Gastrocnemius medialis (tissue), 4 donors: ENCODE results near the gene ZNF217. TPM values are rescaled to one million over a fixed set of nuclear protein-coding genes. Genes with fewer than 3 reads are reported as not detected.

Experiments used
- ATAC-seq, 2 donors: fragments of 150-250 bp; one replicate each; pipeline ENCODE4 v1.9.1; 2016
- DNase-seq, 2 donors: peaks; one replicate each; pipeline ENCODE4 v3.0.0-alpha.2; 2019
- H3K27ac ChIP-seq, 4 donors: fragments of 200-600 bp; sonication (generic); 1 replicate in 1 of 4; 2 replicates in 3 of 4; pipeline ENCODE4 v1.5.1; 2016 to 2018; ENCODE audit warnings: mild to moderate bottlenecking in 2 of 4, moderate library complexity in 1 of 4
- H3K27me3 ChIP-seq, 3 donors: fragments of 200-600 bp; sonication (generic) in 2 of 3; 1 replicate in 1 of 3; 2 replicates in 2 of 3; pipeline versions ENCODE4 v1.5.1 to v1.6.0; 2016 to 2019; ENCODE audit warnings: mild to moderate bottlenecking in 1 of 3, moderate library complexity in 1 of 3
- H3K36me3 ChIP-seq, 2 donors: fragments of 200-600 bp; sonication (generic) in 1 of 2; one replicate each; pipeline ENCODE4 v1.5.1; 2017 to 2018
- H3K4me1 ChIP-seq, 2 donors: fragments of 200-600 bp; sonication (generic) in 1 of 2; one replicate each; pipeline ENCODE4 v1.5.1; 2016 to 2017; ENCODE audit warnings: mild to moderate bottlenecking in 2 of 2
- H3K4me3 ChIP-seq, 4 donors: fragments of 200-600 bp; sonication (generic) in 3 of 4; 1 replicate in 1 of 4; 2 replicates in 3 of 4; pipeline ENCODE4 v1.5.1; 2016 to 2019; ENCODE audit warnings: mild to moderate bottlenecking in 2 of 4
- H3K9me3 ChIP-seq, 3 donors: fragments of 200-600 bp; sonication (generic) in 2 of 3; 1 replicate in 1 of 3; 2 replicates in 2 of 3; pipeline ENCODE4 v1.5.1; 2016 to 2019
- CTCF ChIP-seq, 5 experiments: fragments of 450-650 bp in 3 of 5; fragments of 200-600 bp in 2 of 5; sonication (generic) in 2 of 5; IDR thresholded peaks in 4 of 5; conservative IDR thresholded peaks in 1 of 5; 1 replicate in 4 of 5; 2 replicates in 1 of 5; pipeline ENCODE4 v1.5.1; 2016 to 2019; ENCODE audit warnings: antibody characterized with exemption in 5 of 5, mild to moderate bottlenecking in 3 of 5, moderate library complexity in 3 of 5
- POLR2A ChIP-seq, 2 donors: fragments of 450-650 bp; IDR thresholded peaks; one replicate each; pipeline ENCODE4 v1.6.1; 2017; ENCODE audit warnings: antibody characterized with exemption in 2 of 2, mild to moderate bottlenecking in 2 of 2, moderate library complexity in 2 of 2
- in situ Hi-C, 4 donors: fragments of 200-750 bp; cut with MboI; loops; one replicate each; pipeline versions ENCODE4 v1.15.0 to v1.8.0; 2017; ENCODE audit warnings: low sequenced_read_pairs in 4 of 4
- intact Hi-C: fragments of 100-400 bp; cut with DNase I; formaldehyde crosslinking; loops from one replicate; pipeline ENCODE4 v1.15.1; 2023; ENCODE audit warnings: low total_unique reads
- total RNA-seq, 4 donors: library from RNA; depleted of rRNA; stranded (reverse); fragments of >200 nt; gene quantifications; one replicate each; pipeline versions ENCODE4 v1.1.0 to v1.2.3, GENCODE V29; 2016

The ZNF217 gene
- total RNA-seq, 4 donors from 2014 or later: 4.1 to 5.9 (median 4.7) TPM

GRCh38 chr20:53571555-53572286 lies 21.9 kb downstream of the ZNF217 start:
- no peak overlapping the region for H3K27ac ChIP-seq
- intact Hi-C loops (loop anchor here (10.0 kb wide), 1 partner anchor 493 kb away; no protein-coding TSS in a partner anchor), in situ Hi-C loops (loop anchor here in 2 of 4 donors (10.0 to 25.0 kb wide), 3 partner anchors 343 to 491 kb away; partner anchors contain the start of gene BCAS1 (in 1 of the 2))
- TF ChIP-seq POLR2A (IDR thresholded peaks at IDR 0.05): no peak
- no peak overlapping the region for H3K4me3 ChIP-seq
- H3K36me3 ChIP-seq: peaks cover 0 to 45% of the 10 kb centered on the region in 2 donors
- H3K27me3 ChIP-seq: no peaks in the 10 kb centered on the region
- H3K9me3 ChIP-seq: no peaks in the 10 kb centered on the region
- ATAC-seq (no peak), DNase-seq (no peak)
- no peaks in the 10 kb centered on the region for H3K4me1 ChIP-seq

- Histone ChIP-seq H3K9me3 (no peaks in the 10 kb centered on the region), H3K27ac (no peak overlapping the region), H3K36me3 (peaks cover 0 to 34% of the 10 kb centered on the region in 2 donors), H3K4me1 (no peaks in the 10 kb centered on the region), H3K27me3 (no peaks in the 10 kb centered on the region), H3K4me3 (no peak overlapping the region)
- TF ChIP-seq CTCF (IDR thresholded peaks at IDR 0.05 in 4 of 5, conservative IDR thresholded peaks at IDR 0.05 in 1 of 5) (no peak), POLR2A (IDR thresholded peaks at IDR 0.05) (no peak)
- in situ Hi-C loops (loop anchor here in 2 of 4 donors (10.0 to 25.0 kb wide), 3 partner anchors 344 to 492 kb away; partner anchors contain the start of gene BCAS1 (in 1 of the 2)), intact Hi-C loops (loop anchor here (10.0 kb wide), 1 partner anchor 494 kb away; no protein-coding TSS in a partner anchor)
- ATAC-seq: no peak
- no peak for DNase-seq
Measured at GRCh38 chr20:53570446-53571276, 23.0 kb downstream of the ZNF217 start.

- no peak for TF ChIP-seq POLR2A (IDR thresholded peaks at IDR 0.05)
- TF ChIP-seq CTCF (IDR thresholded peaks at IDR 0.05 in 4 of 5, conservative IDR thresholded peaks at IDR 0.05 in 1 of 5): no peak
- H3K4me3 ChIP-seq: no peak overlapping the region
- peaks cover 0 to 25% of the 10 kb centered on the region in 2 donors for H3K36me3 ChIP-seq
- H3K27me3 ChIP-seq: no peaks in the 10 kb centered on the region
- H3K27ac ChIP-seq: no peak overlapping the region
- intact Hi-C loops (loop anchor here (10.0 kb wide), 1 partner anchor 495 kb away; no protein-coding TSS in a partner anchor), in situ Hi-C loops (loop anchor here in 2 of 4 donors (10.0 to 25.0 kb wide), 4 partner anchors 305 to 493 kb away; partner anchors contain the start of gene BCAS1 (in 1 of the 2))
- ATAC-seq (no peak), DNase-seq (no peak)
- no peaks in the 10 kb centered on the region for H3K9me3 ChIP-seq
- no peaks in the 10 kb centered on the region for H3K4me1 ChIP-seq
Measured at GRCh38 chr20:53569606-53570307, 23.9 kb downstream of the ZNF217 start.

GRCh38 chr20:53569005-53569404 lies 24.6 kb downstream of the ZNF217 start:
- H3K27me3 ChIP-seq: no peaks in the 10 kb centered on the region
- in situ Hi-C loops: loop anchor here in 2 of 4 donors (10.0 to 25.0 kb wide), 2 partner anchors 306 to 493 kb away; partner anchors contain the start of gene BCAS1 (in 1 of the 2)
- TF ChIP-seq POLR2A (IDR thresholded peaks at IDR 0.05) (no peak), CTCF (IDR thresholded peaks at IDR 0.05 in 4 of 5, conservative IDR thresholded peaks at IDR 0.05 in 1 of 5) (no peak)
- H3K36me3 ChIP-seq: peaks cover 0 to 18% of the 10 kb centered on the region in 2 donors
- H3K27ac ChIP-seq: no peak overlapping the region
- no peaks in the 10 kb centered on the region for H3K4me1 ChIP-seq
- no peaks in the 10 kb centered on the region for H3K9me3 ChIP-seq
- DNase-seq (no peak), ATAC-seq (no peak)
- intact Hi-C loops: no loop called here
- no peak overlapping the region for H3K4me3 ChIP-seq
